Mesenchymal stem cell (in vitro differentiated cells and primary cell): ENCODE results near the gene F8. TPM values are rescaled to one million over a fixed set of nuclear protein-coding genes. Genes with fewer than 3 reads are reported as not detected.

Experiments used
- DNase-seq: peaks from one replicate; pipeline ENCODE4 v3.0.0-alpha.2; 2013
- H2AFZ ChIP-seq: one replicate; pipeline ENCODE4 v1.6.1; 2013; ENCODE audit warnings: low read depth, mild to moderate bottlenecking, control low read depth, inconsistent platforms, low read length, moderate library complexity
- H2AK5ac ChIP-seq: 2 replicates; pipeline ENCODE4 v1.6.1; 2013; ENCODE audit warnings: low read length, moderate library complexity, mild to moderate bottlenecking, inconsistent platforms; ENCODE audit not compliant: severe bottlenecking
- H2BK120ac ChIP-seq: one replicate; pipeline ENCODE4 v1.6.1; 2013; ENCODE audit warnings: low read depth, mild to moderate bottlenecking, inconsistent platforms, low read length, moderate library complexity
- H2BK12ac ChIP-seq, 2 experiments: one replicate each; pipeline ENCODE4 v1.6.1; 2013; ENCODE audit warnings: inconsistent platforms in 2 of 2, low read length in 2 of 2, mild to moderate bottlenecking in 2 of 2, moderate library complexity in 2 of 2, control low read depth in 1 of 2
- H2BK15ac ChIP-seq: one replicate; pipeline ENCODE4 v1.6.1; 2013; ENCODE audit warnings: mild to moderate bottlenecking, low read depth, inconsistent platforms; ENCODE audit not compliant: poor library complexity, severe bottlenecking
- H2BK5ac ChIP-seq: 2 replicates; pipeline ENCODE4 v1.6.1; 2013; ENCODE audit warnings: low read depth, mild to moderate bottlenecking, low read length, control low read depth, inconsistent platforms; ENCODE audit not compliant: poor library complexity, severe bottlenecking
- H3K14ac ChIP-seq, 2 experiments: one replicate each; pipeline ENCODE4 v1.6.1; 2013; ENCODE audit warnings: inconsistent platforms in 2 of 2, low read length in 2 of 2, control low read depth in 1 of 2, mild to moderate bottlenecking in 1 of 2, moderate library complexity in 1 of 2
- H3K18ac ChIP-seq, 2 experiments: one replicate each; pipeline ENCODE4 v1.6.1; 2013; ENCODE audit warnings: inconsistent platforms in 2 of 2, low read length in 2 of 2, control low read depth in 1 of 2, low read depth in 1 of 2, mild to moderate bottlenecking in 1 of 2
- H3K23ac ChIP-seq, 2 experiments: one replicate each; pipeline ENCODE4 v1.6.1; 2013; ENCODE audit warnings: inconsistent platforms in 2 of 2, low read length in 2 of 2, mild to moderate bottlenecking in 2 of 2, moderate library complexity in 2 of 2, control low read depth in 1 of 2
- H3K27ac ChIP-seq: 2 replicates; pipeline ENCODE4 v1.5.1; 2013; ENCODE audit warnings: mild to moderate bottlenecking, moderate library complexity, low read length, control low read depth, inconsistent platforms; ENCODE audit not compliant: poor library complexity, severe bottlenecking
- H3K27me3 ChIP-seq, 2 experiments: 2 replicates each; pipeline versions ENCODE4 v1.6.1 to v1.7.0; 2013; ENCODE audit warnings: low read length in 2 of 2, mild to moderate bottlenecking in 2 of 2, moderate library complexity in 2 of 2, control low read depth in 1 of 2, inconsistent platforms in 1 of 2; ENCODE audit not compliant: control insufficient read depth in 1 of 2, insufficient read depth in 1 of 2
- H3K36me3 ChIP-seq, 2 experiments: 2 replicates each; pipeline versions ENCODE4 v1.6.1 to v1.7.0; 2013; ENCODE audit warnings: low read length in 2 of 2, control low read depth in 1 of 2, inconsistent platforms in 1 of 2, low read depth in 1 of 2, mild to moderate bottlenecking in 1 of 2; ENCODE audit not compliant: insufficient read depth in 2 of 2, control insufficient read depth in 1 of 2
- H3K4ac ChIP-seq, 2 experiments: one replicate each; pipeline ENCODE4 v1.6.1; 2013; ENCODE audit warnings: inconsistent platforms in 2 of 2, low read length in 2 of 2, mild to moderate bottlenecking in 2 of 2, moderate library complexity in 2 of 2, control low read depth in 1 of 2, low read depth in 1 of 2
- H3K4me1 ChIP-seq: 2 replicates; pipeline ENCODE4 v1.6.1; 2013; ENCODE audit warnings: low read depth, low read length, control low read depth; ENCODE audit not compliant: control insufficient read depth, insufficient read depth
- H3K4me2 ChIP-seq: 2 replicates; pipeline ENCODE4 v1.6.1; 2013; ENCODE audit warnings: low read length, mild to moderate bottlenecking, inconsistent platforms; ENCODE audit not compliant: poor library complexity, severe bottlenecking
- H3K4me3 ChIP-seq, 2 experiments: 2 replicates each; pipeline versions ENCODE4 v1.5.1 to v1.7.0; 2013; ENCODE audit warnings: low read length in 2 of 2, mild to moderate bottlenecking in 2 of 2, control low read depth in 1 of 2, low read depth in 1 of 2; ENCODE audit not compliant: insufficient read depth in 1 of 2
- H3K79me1 ChIP-seq: replicated peaks from 2 replicates; pipeline ENCODE4 v1.6.1; 2013; ENCODE audit warnings: mild to moderate bottlenecking, control low read depth, low read length, inconsistent platforms; ENCODE audit not compliant: poor library complexity, severe bottlenecking
- H3K9ac ChIP-seq: 2 replicates; pipeline ENCODE4 v1.7.0; 2013; ENCODE audit warnings: mild to moderate bottlenecking, low read length, moderate library complexity
- H3K9me3 ChIP-seq: 2 replicates; pipeline ENCODE4 v1.7.0; 2013; ENCODE audit warnings: mild to moderate bottlenecking, low read length; ENCODE audit not compliant: control insufficient read depth
- H4K8ac ChIP-seq: one replicate; pipeline ENCODE4 v1.6.1; 2013; ENCODE audit warnings: inconsistent platforms, mild to moderate bottlenecking, low read length, moderate library complexity
- H4K91ac ChIP-seq: one replicate; pipeline ENCODE4 v1.6.1; 2013; ENCODE audit warnings: mild to moderate bottlenecking, low read length, inconsistent platforms
- WGBS: methylation state at CpG from one replicate; pipeline ENCODE4 v1.1.7; 2013; ENCODE audit warnings: mixed read lengths; 5-methylcytosine and 5-hydroxymethylcytosine counted together
- polyA plus RNA-seq, 2 experiments: library from polyadenylated mRNA; stranded (reverse); fragments of 200-250 nt; gene quantifications; one replicate each; pipeline ENCODE4 v1.2.3, GENCODE V29; 2013

The F8 gene
- 0.62 TPM for polyA plus RNA-seq (2013, experiment 1 of 2)
- polyA plus RNA-seq (2013, experiment 2 of 2): 0.73 TPM

DNA sequence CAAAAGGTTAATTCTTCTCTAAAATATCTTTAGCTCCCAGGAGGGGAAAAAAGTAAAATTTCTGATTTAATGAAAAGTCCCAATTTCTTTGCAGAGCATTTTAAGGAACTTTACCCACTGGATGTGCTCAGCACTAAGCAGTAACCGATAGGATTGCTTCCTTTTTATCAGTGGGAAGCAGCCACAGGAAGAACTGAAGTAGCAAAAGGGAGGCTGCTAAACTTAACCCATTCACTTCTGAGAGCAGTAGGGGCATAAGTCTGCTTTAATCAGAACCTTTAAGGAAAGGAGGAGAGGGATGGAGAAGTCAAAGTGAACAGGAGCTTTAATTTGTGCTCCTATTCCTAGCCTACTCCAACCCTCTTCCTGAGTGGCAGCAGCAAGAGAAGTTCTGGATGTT, at the start of gene F8:
F8 (minus strand) TSS at position 139 of the 400 bp plus-strand sequence. CDS start 171 bp downstream, outside the sequence.
- H4K91ac ChIP-seq: no peak within 1 kb of the TSS
- no peak within 1 kb of the TSS for H2AFZ ChIP-seq
- H3K36me3 ChIP-seq: no peaks in the 10 kb centered on the region
- H2AK5ac ChIP-seq: no peak within 1 kb of the TSS
- H2BK15ac ChIP-seq: no peak within 1 kb of the TSS
- H2BK12ac ChIP-seq: no peak within 1 kb of the TSS
- no peak for DNase-seq
- H3K4me2 ChIP-seq: no peak within 1 kb of the TSS
- no peak within 1 kb of the TSS for H3K4ac ChIP-seq
- no peak within 1 kb of the TSS for H3K4me3 ChIP-seq
- H3K14ac ChIP-seq: no peak within 1 kb of the TSS
- H3K79me1 ChIP-seq: no peaks in the 10 kb centered on the region
- H3K23ac ChIP-seq: no peak within 1 kb of the TSS
- no peak within 1 kb of the TSS for H3K9ac ChIP-seq
- no peaks in the 10 kb centered on the region for H3K27me3 ChIP-seq
- H4K8ac ChIP-seq: no peak within 1 kb of the TSS
- H2BK5ac ChIP-seq: no peak within 1 kb of the TSS
- no peaks in the 10 kb centered on the region for H3K9me3 ChIP-seq
- H3K4me1 ChIP-seq: no peaks in the 10 kb centered on the region
- no peak within 1 kb of the TSS for H3K18ac ChIP-seq
- H2BK120ac ChIP-seq: no peak within 1 kb of the TSS
- no peak within 1 kb of the TSS for H3K27ac ChIP-seq
- WGBS: 0% methylated on average over 1 of the region's 1 CpG

DNA sequence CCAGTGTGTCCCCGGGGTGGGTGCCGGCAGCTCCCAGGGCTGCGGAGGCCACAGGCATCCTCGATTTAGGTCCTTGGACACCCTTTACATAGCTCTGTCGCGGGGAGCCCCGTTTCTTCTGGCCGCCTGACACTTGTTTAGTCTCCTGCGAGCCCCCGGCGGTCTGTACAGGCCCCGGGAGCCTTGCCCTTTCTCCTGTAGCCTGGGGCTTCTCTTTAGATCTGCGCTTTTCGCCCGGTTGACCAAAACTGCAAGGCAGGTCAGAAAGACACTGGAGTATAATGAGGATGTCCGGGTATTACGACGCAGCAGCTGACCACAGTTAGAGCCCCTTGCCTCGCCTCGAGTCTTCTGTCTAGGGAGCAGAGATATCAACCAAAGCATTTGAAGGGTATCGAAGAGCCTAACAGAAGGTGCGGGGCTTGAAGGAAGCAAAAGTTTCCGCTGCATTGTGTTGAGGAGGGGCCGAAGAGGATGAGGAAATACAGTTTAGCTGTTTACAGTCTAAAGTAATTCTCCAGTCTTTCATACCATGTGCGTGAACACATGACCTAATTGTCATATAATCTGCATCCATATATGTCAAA, 49.3 kb upstream of the F8 start:
- Histone ChIP-seq H3K27me3 (no peaks in the 10 kb centered on the region), H3K4me2 (peak overlapping the region; percentile 39), H3K23ac (no peak overlapping the region), H3K36me3 (peaks cover 3 to 21% of the 10 kb centered on the region in 2 experiments), H3K4me3 (peak overlapping the region; percentile 70 to 88), H2AK5ac (no peak overlapping the region), H4K91ac (no peak overlapping the region), H4K8ac (no peak overlapping the region), H3K79me1 (peaks cover 2% of the 10 kb centered on the region), H3K18ac (peak overlapping the region; percentile 48 to 66), H3K4me1 (peaks cover 2% of the 10 kb centered on the region), H3K9ac (peak overlapping the region; percentile 91), H2BK120ac (no peak overlapping the region), H3K9me3 (no peaks in the 10 kb centered on the region), H2BK15ac (no peak overlapping the region), H3K14ac (peak overlapping the region in 1 of 2 experiments; percentile 55), H2AFZ (peak overlapping the region; percentile 39), H2BK12ac (no peak overlapping the region), H3K4ac (peak overlapping the region in 1 of 2 experiments; percentile 51), H3K27ac (peak overlapping the region; percentile 72), H2BK5ac (no peak overlapping the region)
- 1% methylated on average over 21 of the region's 25 CpGs for WGBS
- DNase-seq: no peak

DNA sequence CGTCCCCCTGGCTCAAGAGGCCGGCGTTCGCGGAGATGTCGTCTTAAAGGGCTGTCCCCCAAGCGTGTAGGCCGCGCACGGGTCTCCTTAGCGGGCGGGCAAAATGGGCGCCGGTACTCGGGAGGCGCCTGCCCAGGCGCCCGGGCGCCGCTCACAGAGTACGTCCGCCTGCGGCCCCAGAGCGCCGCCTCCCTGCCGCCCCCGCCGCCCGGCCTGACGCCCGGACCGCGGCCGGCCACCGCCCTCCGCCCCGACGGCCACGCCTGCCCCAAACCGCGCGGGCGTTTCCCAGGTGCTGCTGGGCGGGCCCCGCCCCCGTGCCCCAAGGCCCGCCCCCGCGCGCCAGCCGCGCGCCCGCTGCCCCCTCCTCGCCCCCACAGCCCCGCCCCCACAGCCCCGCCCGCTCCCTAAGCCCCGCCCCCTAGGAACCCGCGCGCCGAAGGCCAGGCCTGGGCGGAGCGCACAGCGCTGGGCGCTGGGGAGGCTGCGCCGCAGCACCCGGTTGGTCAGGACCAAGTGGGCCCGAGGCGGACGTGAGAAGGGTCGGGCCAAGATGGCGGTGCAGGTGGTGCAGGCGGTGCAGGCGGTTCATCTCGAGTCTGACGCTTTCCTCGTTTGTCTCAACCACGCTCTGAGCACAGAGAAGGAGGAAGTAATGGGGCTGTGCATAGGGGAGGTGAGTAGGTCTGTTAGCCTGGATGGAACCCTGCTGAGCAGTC, 48.6 kb upstream of the F8 start, which contains the start of the genes BRCC3, CMC4 and MTCP1:
BRCC3 (plus strand) TSS at position 534 of the 719 bp plus-strand sequence; CDS start at position 554, 20 bp downstream.
CMC4 (minus strand) TSS at position 162 of the 719 bp plus-strand sequence. CDS start 7,113 bp downstream, outside the sequence.
MTCP1 (minus strand) TSS at position 162 of the 719 bp plus-strand sequence. CDS start 5,126 bp downstream, outside the sequence.
- peaks cover 3% of the 10 kb centered on the region for H3K79me1 ChIP-seq
- no peaks in the 10 kb centered on the region for H3K27me3 ChIP-seq
- no peak within 1 kb of the TSS for H2BK5ac ChIP-seq
- peak within 1 kb of the TSS; percentile 51 for H2AFZ ChIP-seq
- peak within 1 kb of the TSS in 1 of 2 experiments; percentile 51 for H3K4ac ChIP-seq
- H3K18ac ChIP-seq: peak within 1 kb of the TSS; percentile 57 to 66
- peak within 1 kb of the TSS; percentile 70 to 88 for H3K4me3 ChIP-seq
- H3K9ac ChIP-seq: peak within 1 kb of the TSS; percentile 91
- WGBS: 0% methylated on average over 10 of the region's 81 CpGs
- peak within 1 kb of the TSS; percentile 70 for H3K4me2 ChIP-seq
- H3K9me3 ChIP-seq: no peaks in the 10 kb centered on the region
- no peak within 1 kb of the TSS for H3K23ac ChIP-seq
- H4K8ac ChIP-seq: no peak within 1 kb of the TSS
- peak; percentile 79 for DNase-seq
- no peak within 1 kb of the TSS for H4K91ac ChIP-seq
- peak within 1 kb of the TSS; percentile 52 for H2BK15ac ChIP-seq
- H2BK12ac ChIP-seq: no peak within 1 kb of the TSS
- H2AK5ac ChIP-seq: no peak within 1 kb of the TSS
- H3K4me1 ChIP-seq: peaks cover 2% of the 10 kb centered on the region
- peak within 1 kb of the TSS; percentile 72 for H3K27ac ChIP-seq
- no peak within 1 kb of the TSS for H2BK120ac ChIP-seq
- peaks cover 2 to 16% of the 10 kb centered on the region in 2 experiments for H3K36me3 ChIP-seq
- H3K14ac ChIP-seq: peak within 1 kb of the TSS in 1 of 2 experiments; percentile 55

DNA sequence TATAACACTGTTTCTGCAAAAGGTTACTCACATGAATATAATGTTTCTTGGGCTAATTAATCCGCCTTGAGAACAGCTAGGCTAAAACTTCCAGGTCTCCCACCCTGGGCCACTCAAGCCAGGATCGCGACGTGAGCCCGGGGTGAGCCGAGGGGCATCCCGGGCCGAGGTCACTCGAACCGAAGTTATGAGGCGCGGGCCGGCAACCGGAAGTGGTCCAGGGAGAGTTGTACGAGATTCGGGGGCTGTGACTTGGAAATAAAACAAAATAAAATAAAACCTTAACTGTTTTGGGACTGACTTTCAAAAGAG, 48.1 kb upstream of the F8 start:
- Histone ChIP-seq H3K9ac (peak overlapping the region; percentile 90), H4K8ac (no peak overlapping the region), H3K79me1 (peaks cover 5% of the 10 kb centered on the region), H2BK5ac (no peak overlapping the region), H2BK120ac (no peak overlapping the region), H3K4me1 (peaks cover 5% of the 10 kb centered on the region), H3K36me3 (peaks cover 0 to 14% of the 10 kb centered on the region in 2 experiments), H2BK12ac (no peak overlapping the region), H4K91ac (no peak overlapping the region), H3K4me2 (peak overlapping the region; percentile 70), H3K9me3 (no peaks in the 10 kb centered on the region), H3K4ac (peak overlapping the region in 1 of 2 experiments; percentile 26), H3K23ac (no peak overlapping the region), H3K27ac (peak overlapping the region; percentile 33), H3K18ac (peak overlapping the region; percentile 21 to 57), H2BK15ac (no peak overlapping the region), H3K4me3 (peak overlapping the region; percentile 60 to 78), H2AK5ac (no peak overlapping the region), H3K27me3 (no peaks in the 10 kb centered on the region), H3K14ac (no peak overlapping the region), H2AFZ (peak overlapping the region; percentile 51)
- 0% methylated on average over 2 of the region's 16 CpGs for WGBS
- no peak for DNase-seq
